Measurements from ENCODE around the gene INSR.

The INSR gene

DNA sequence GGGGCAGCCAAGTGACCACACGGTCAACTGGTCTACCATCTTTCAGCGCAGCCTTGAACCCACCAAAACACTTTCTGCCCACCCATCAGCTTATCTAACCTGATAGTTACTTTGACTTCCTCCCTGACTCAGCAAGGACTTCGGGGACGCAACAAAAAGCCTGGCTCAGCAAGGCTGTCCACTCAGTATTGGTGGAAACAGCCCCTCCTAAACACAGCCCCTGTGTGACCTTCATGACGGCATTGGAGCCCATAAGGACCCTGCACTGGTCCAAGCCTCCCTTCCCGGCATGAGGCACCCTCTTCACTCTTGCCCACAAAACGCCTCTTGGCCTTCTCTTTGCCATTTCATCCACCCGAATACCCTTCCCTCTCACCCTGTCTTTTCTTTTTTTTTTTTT lies 39.1 kb downstream of the INSR start:
- no peaks in the 10 kb centered on the region for H3K4me1 ChIP-seq (ENCODE audit: low read depth, poor library complexity, severe bottlenecking)
- TF ChIP-seq CTCF (conservative IDR thresholded peaks at IDR 0.05; ENCODE audit: low read depth, low read length), result no peak
- H3K4me2 ChIP-seq, result no peak overlapping the region
- H3K27ac ChIP-seq, result no peak overlapping the region
- peaks cover 14% of the 10 kb centered on the region; the same call in 1 of the 2 replicates for H3K79me2 ChIP-seq (ENCODE audit: insufficient read depth, low read depth)
- no peaks in the 10 kb centered on the region for H3K27me3 ChIP-seq (ENCODE audit: insufficient read depth, low read depth)
- no peak overlapping the region for H2AFZ ChIP-seq (ENCODE audit: low read depth)
- H4K20me1 ChIP-seq (ENCODE audit: insufficient read depth), result no peaks in the 10 kb centered on the region; the same call in 1 of the 2 replicates
- no peak overlapping the region for H3K9ac ChIP-seq
- no peaks in the 10 kb centered on the region for H3K36me3 ChIP-seq (ENCODE audit: insufficient read depth)
- H3K4me3 ChIP-seq (IDR thresholded peaks at IDR 0.05; ENCODE audit: insufficient read depth, low read depth, low read length), result no peak overlapping the region

DNA sequence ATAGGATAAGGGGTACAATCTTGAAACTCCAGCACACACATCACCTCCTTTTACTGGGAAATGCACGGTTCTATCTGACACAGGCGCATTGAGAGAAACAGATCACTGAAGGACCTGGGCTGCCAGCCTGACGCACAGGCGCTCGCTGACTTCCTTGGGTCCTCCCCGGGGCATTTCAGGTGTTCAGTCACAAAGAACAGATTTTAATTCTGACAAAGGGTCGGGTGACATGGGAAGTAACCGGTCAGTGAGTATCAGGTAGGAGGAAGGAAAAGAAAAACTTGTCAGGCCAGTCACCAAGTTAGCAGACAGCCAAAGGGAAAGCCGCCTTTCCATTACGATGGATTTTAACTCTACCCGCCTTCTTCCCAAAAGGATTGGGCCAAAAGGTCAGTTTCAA lies 39.6 kb downstream of the INSR start:
- H3K4me2 ChIP-seq, result no peak overlapping the region
- peaks cover 14% of the 10 kb centered on the region; the same call in 1 of the 2 replicates for H3K79me2 ChIP-seq (ENCODE audit: insufficient read depth, low read depth)
- H3K27me3 ChIP-seq (ENCODE audit: insufficient read depth, low read depth), result no peaks in the 10 kb centered on the region
- H2AFZ ChIP-seq (ENCODE audit: low read depth), result no peak overlapping the region
- no peaks in the 10 kb centered on the region; the same call in 1 of the 2 replicates for H4K20me1 ChIP-seq (ENCODE audit: insufficient read depth)
- no peaks in the 10 kb centered on the region for H3K4me1 ChIP-seq (ENCODE audit: low read depth, poor library complexity, severe bottlenecking)
- no peaks in the 10 kb centered on the region for H3K36me3 ChIP-seq (ENCODE audit: insufficient read depth)
- H3K9ac ChIP-seq, result no peak overlapping the region
- H3K27ac ChIP-seq, result no peak overlapping the region
- H3K4me3 ChIP-seq (IDR thresholded peaks at IDR 0.05; ENCODE audit: insufficient read depth, low read depth, low read length), result no peak overlapping the region
- TF ChIP-seq CTCF (conservative IDR thresholded peaks at IDR 0.05; ENCODE audit: low read depth, low read length), result no peak

- Histone ChIP-seq H3K9ac (no peak overlapping the region), H3K36me3 (ENCODE audit: insufficient read depth) (no peaks in the 10 kb centered on the region), H4K20me1 (ENCODE audit: insufficient read depth) (no peaks in the 10 kb centered on the region; the same call in 1 of the 2 replicates), H3K4me2 (no peak overlapping the region), H3K4me3 (IDR thresholded peaks at IDR 0.05; ENCODE audit: insufficient read depth, low read depth, low read length) (no peak overlapping the region), H3K4me1 (ENCODE audit: low read depth, poor library complexity, severe bottlenecking) (no peaks in the 10 kb centered on the region), H3K27ac (no peak overlapping the region), H2AFZ (ENCODE audit: low read depth) (no peak overlapping the region), H3K79me2 (ENCODE audit: insufficient read depth, low read depth) (peaks cover 14% of the 10 kb centered on the region; the same call in 1 of the 2 replicates), H3K27me3 (ENCODE audit: insufficient read depth, low read depth) (no peaks in the 10 kb centered on the region)
- no peak for TF ChIP-seq CTCF (conservative IDR thresholded peaks at IDR 0.05; ENCODE audit: low read depth, low read length)
Observed at GRCh38 chr19:7252364-7252763, 41.9 kb downstream of the INSR start.

DNA sequence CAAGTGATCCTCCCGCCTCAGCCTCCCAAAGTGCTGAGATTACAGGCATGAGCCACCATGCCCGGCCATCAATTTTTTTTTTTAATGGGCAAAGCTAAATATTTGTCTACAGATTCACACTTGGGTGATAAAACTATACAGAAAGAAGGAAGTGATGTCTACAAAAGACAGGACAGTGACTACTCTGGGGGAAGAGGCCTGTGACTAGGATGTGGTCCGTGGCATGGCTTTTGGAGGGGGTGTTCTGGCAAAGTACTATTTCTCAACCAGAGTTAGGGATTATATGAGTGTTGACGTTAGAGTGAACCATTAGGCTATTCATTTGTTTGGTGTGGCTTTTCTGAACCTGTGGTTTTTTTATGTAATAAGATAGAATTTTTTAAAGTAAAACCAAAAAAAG lies 42.7 kb downstream of the INSR start:
- no peak overlapping the region for H3K4me2 ChIP-seq
- H3K27ac ChIP-seq, result no peak overlapping the region
- TF ChIP-seq CTCF (conservative IDR thresholded peaks at IDR 0.05; ENCODE audit: low read depth, low read length), result no peak

More for the DNA sequence above, 42.7 kb downstream of the INSR start:
- H2AFZ ChIP-seq (ENCODE audit: low read depth), result no peak overlapping the region
- peaks cover 22% of the 10 kb centered on the region; the same call in 1 of the 2 replicates for H3K79me2 ChIP-seq (ENCODE audit: insufficient read depth, low read depth)
- no peaks in the 10 kb centered on the region for H3K4me1 ChIP-seq (ENCODE audit: low read depth, poor library complexity, severe bottlenecking)
- H3K36me3 ChIP-seq (ENCODE audit: insufficient read depth), result no peaks in the 10 kb centered on the region
- no peaks in the 10 kb centered on the region for H3K27me3 ChIP-seq (ENCODE audit: insufficient read depth, low read depth)
- H3K4me3 ChIP-seq (IDR thresholded peaks at IDR 0.05; ENCODE audit: insufficient read depth, low read depth, low read length), result no peak overlapping the region
- H3K9ac ChIP-seq, result no peak overlapping the region
- H4K20me1 ChIP-seq (ENCODE audit: insufficient read depth), result no peaks in the 10 kb centered on the region; the same call in 1 of the 2 replicates

Data from KMS-11 (cell line).